Loucy (cell line): ENCODE measurements around the gene TTC29.

Experiments used
- H2AFZ ChIP-seq: fragments of 200-600 bp; sonication (generic); 2 replicates; pipeline ENCODE4 v1.6.0; 2016; ENCODE audit warnings: antibody characterized with exemption, mild to moderate bottlenecking, low read length, moderate library complexity
- H3F3A ChIP-seq: fragments of 200-600 bp; 2 replicates; pipeline ENCODE4 v1.6.0; 2016; ENCODE audit warnings: antibody characterized with exemption, low read depth, mild to moderate bottlenecking
- H3K27me3 ChIP-seq: fragments of 200-600 bp; sonication (generic); 2 replicates; pipeline ENCODE4 v1.6.1; 2014; ENCODE audit warnings: low read length, mild to moderate bottlenecking; ENCODE audit not compliant: insufficient read depth, poor library complexity, severe bottlenecking
- H3K36me3 ChIP-seq: fragments of 200-600 bp; sonication (generic); 2 replicates; pipeline ENCODE4 v1.6.1; 2016; ENCODE audit warnings: low read length; ENCODE audit not compliant: insufficient read depth
- H3K4me1 ChIP-seq: fragments of 200-600 bp; sonication (generic); 2 replicates; pipeline ENCODE4 v1.5.1; 2014; ENCODE audit warnings: low read length, mild to moderate bottlenecking; ENCODE audit not compliant: insufficient read depth, poor library complexity, severe bottlenecking
- H3K4me2 ChIP-seq: fragments of 200-600 bp; sonication (generic); 2 replicates; pipeline ENCODE4 v1.6.0; 2014; ENCODE audit warnings: antibody characterized with exemption, low read length, low read depth, mild to moderate bottlenecking; ENCODE audit not compliant: poor library complexity, severe bottlenecking
- H3K4me3 ChIP-seq: fragments of 200-600 bp; sonication (generic); 2 replicates; pipeline ENCODE4 v1.5.1; 2014; ENCODE audit warnings: low read length, mild to moderate bottlenecking, mixed read lengths; ENCODE audit not compliant: poor library complexity, severe bottlenecking
- H3K79me2 ChIP-seq: fragments of 200-600 bp; sonication (generic); 2 replicates; pipeline ENCODE4 v1.6.1; 2014; ENCODE audit warnings: low read length; ENCODE audit not compliant: insufficient read depth
- H3K9ac ChIP-seq: fragments of 200-600 bp; sonication (generic); 2 replicates; pipeline ENCODE4 v1.6.0; 2014; ENCODE audit warnings: mild to moderate bottlenecking, low read depth, low read length, moderate library complexity; ENCODE audit not compliant: poor library complexity, severe bottlenecking
- H3K9me2 ChIP-seq: fragments of 200-600 bp; sonication (generic); replicated peaks from 2 replicates; pipeline ENCODE4 v1.6.1; 2016; ENCODE audit warnings: low read depth, low read length, mixed read lengths
- H3K9me3 ChIP-seq: fragments of 200-600 bp; sonication (generic); 2 replicates; pipeline ENCODE4 v1.6.1; 2014; ENCODE audit warnings: mild to moderate bottlenecking, antibody characterized with exemption, low read length, low read depth; ENCODE audit not compliant: insufficient read depth
- H4K20me1 ChIP-seq: fragments of 200-600 bp; sonication (generic); 2 replicates; pipeline ENCODE4 v1.6.0; 2014; ENCODE audit warnings: antibody characterized with exemption, low read length, mild to moderate bottlenecking; ENCODE audit not compliant: insufficient read depth, poor library complexity, severe bottlenecking
- EZH2phosphoT487 ChIP-seq: fragments of 200-600 bp; IDR thresholded peaks from 2 replicates; pipeline ENCODE4 v1.6.1; 2018; ENCODE audit warnings: antibody characterized with exemption, mild to moderate bottlenecking, moderate library complexity, borderline replicate concordance
- TF ChIP-seq, protein P1 (sequence below): fragments of 200-600 bp; sonication (generic); conservative IDR thresholded peaks from 2 replicates; pipeline ENCODE4 v1.5.1; 2014; ENCODE audit warnings: mild to moderate bottlenecking, antibody characterized with exemption, low read length

Gene TTC29, protein sequence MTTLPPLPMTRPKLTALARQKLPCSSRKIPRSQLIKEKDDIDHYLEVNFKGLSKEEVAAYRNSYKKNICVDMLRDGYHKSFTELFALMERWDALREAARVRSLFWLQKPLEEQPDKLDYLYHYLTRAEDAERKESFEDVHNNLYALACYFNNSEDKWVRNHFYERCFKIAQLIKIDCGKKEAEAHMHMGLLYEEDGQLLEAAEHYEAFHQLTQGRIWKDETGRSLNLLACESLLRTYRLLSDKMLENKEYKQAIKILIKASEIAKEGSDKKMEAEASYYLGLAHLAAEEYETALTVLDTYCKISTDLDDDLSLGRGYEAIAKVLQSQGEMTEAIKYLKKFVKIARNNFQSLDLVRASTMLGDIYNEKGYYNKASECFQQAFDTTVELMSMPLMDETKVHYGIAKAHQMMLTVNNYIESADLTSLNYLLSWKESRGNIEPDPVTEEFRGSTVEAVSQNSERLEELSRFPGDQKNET

DNA sequence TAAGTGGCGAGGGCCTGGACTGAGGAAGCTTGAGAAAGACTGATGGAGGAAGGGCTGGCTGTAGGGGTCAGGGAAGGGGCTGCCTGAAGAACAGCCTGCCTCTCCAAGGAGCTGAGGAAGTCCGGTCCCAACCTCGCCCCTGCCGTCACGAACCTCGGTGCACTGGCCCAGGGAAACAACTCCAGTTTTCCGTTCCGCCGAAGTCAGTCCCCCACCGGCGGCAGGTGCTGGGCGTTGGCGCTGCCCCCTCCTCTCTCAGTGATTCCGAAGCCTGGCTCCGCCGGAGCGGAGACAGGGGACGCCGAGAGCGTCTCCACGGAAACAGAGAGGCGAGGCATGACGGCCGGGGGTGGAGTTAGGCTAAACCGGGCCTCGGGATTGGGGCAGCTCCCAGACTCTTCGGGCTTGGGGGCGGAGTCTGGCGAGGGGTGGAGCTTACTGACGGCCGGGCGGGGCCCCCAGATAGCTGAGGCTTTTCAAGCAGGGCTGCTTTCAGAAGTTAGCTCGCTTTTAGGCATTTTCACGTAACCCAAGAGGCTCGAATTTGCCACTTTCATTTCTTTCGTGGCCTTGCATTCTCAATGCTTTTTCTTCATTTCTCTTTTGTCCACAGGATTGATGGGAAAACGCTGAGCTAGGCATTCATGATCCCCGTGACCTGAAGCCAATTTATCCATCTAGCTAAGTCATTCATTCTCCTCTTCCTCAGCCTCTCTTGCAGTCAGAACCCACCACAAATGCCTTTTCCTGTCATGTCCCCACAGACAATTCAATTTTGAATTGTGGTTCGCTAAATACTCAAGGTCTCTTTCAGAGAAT is at the start of gene TTC29:
Gene TTC29 (minus strand): TSS at position 309 of the 819 bp plus-strand sequence. CDS start 5,969 bp downstream, outside the sequence.
- no peaks in the 10 kb centered on the region for H3K9me2 ChIP-seq
- no peaks in the 10 kb centered on the region for H3K79me2 ChIP-seq
- no peaks in the 10 kb centered on the region for H3K36me3 ChIP-seq
- H3K9me3 ChIP-seq = no peaks in the 10 kb centered on the region
- no peaks in the 10 kb centered on the region for H4K20me1 ChIP-seq
- peaks cover 27% of the 10 kb centered on the region for H3K4me1 ChIP-seq
- H3K4me2 ChIP-seq = no peak within 1 kb of the TSS
- no peaks in the 10 kb centered on the region for H3K27me3 ChIP-seq
- no peaks in the 10 kb centered on the region for H3F3A ChIP-seq
- H2AFZ ChIP-seq = peak within 1 kb of the TSS; percentile 52
- TF ChIP-seq, protein P1, sequence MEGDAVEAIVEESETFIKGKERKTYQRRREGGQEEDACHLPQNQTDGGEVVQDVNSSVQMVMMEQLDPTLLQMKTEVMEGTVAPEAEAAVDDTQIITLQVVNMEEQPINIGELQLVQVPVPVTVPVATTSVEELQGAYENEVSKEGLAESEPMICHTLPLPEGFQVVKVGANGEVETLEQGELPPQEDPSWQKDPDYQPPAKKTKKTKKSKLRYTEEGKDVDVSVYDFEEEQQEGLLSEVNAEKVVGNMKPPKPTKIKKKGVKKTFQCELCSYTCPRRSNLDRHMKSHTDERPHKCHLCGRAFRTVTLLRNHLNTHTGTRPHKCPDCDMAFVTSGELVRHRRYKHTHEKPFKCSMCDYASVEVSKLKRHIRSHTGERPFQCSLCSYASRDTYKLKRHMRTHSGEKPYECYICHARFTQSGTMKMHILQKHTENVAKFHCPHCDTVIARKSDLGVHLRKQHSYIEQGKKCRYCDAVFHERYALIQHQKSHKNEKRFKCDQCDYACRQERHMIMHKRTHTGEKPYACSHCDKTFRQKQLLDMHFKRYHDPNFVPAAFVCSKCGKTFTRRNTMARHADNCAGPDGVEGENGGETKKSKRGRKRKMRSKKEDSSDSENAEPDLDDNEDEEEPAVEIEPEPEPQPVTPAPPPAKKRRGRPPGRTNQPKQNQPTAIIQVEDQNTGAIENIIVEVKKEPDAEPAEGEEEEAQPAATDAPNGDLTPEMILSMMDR = no peak
- TF ChIP-seq EZH2phosphoT487 = no peak
- H3K9ac ChIP-seq = no peak within 1 kb of the TSS
- H3K4me3 ChIP-seq = no peak within 1 kb of the TSS

DNA sequence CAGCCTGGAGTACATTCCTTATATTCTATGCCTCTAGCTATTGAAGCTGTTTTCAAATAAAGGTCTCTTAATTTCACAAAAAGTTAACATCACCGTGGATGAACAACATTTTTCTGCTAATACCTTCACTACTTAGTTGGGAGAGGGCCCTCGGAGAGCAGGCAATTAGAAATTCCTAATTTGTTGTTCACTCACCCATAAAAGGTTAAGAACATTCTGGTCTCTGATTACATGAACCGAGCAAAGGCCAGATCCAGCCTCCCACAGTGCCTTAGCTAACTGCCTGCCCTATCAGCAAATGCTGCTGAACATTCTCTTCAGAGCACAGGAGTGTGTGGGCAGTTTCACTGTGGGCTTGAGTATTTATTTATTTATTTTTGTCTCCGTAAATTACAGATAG is 36.0 kb upstream of the TTC29 start:
- no peaks in the 10 kb centered on the region for H3K36me3 ChIP-seq
- H3K9me3 ChIP-seq = no peaks in the 10 kb centered on the region
- H3K27me3 ChIP-seq = no peaks in the 10 kb centered on the region
- H3K79me2 ChIP-seq = no peaks in the 10 kb centered on the region
- H3K4me2 ChIP-seq = no peak overlapping the region
- H3K9me2 ChIP-seq = no peaks in the 10 kb centered on the region
- H3K4me1 ChIP-seq = peaks cover 9% of the 10 kb centered on the region
- no peak overlapping the region for H3K9ac ChIP-seq
- H4K20me1 ChIP-seq = no peaks in the 10 kb centered on the region
- no peak overlapping the region for H2AFZ ChIP-seq
- H3F3A ChIP-seq = no peaks in the 10 kb centered on the region
- no peak for TF ChIP-seq EZH2phosphoT487
- TF ChIP-seq, protein P1 = no peak
- no peak overlapping the region for H3K4me3 ChIP-seq

DNA sequence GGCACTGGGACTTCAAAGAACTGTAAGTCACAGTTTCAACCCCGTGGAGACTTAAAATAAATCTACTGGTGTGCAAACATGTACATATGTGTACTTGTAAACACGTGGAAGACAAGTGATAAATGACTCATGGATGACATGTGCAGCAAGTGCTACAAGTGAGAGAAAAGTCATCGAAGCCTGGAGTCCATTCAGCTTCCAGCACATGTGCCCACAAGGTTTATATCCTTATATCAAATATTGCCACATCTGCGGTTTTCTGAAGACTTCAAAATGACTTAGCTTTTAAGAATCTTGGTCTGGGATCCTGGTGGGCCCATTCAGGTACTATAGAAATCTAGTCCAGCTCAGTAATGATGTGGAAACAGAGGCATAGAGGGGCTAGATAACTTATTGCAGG is 33.0 kb upstream of the TTC29 start:
- H3K4me2 ChIP-seq = no peak overlapping the region
- H3K4me3 ChIP-seq = no peak overlapping the region
- no peak for TF ChIP-seq EZH2phosphoT487
- TF ChIP-seq, protein P1 = no peak

More for the DNA sequence above, 33.0 kb upstream of the TTC29 start:
- H2AFZ ChIP-seq = no peak overlapping the region
- no peaks in the 10 kb centered on the region for H3K36me3 ChIP-seq
- no peaks in the 10 kb centered on the region for H4K20me1 ChIP-seq
- peaks cover 6% of the 10 kb centered on the region; the same call in 1 of the 2 replicates for H3F3A ChIP-seq
- H3K4me1 ChIP-seq = peaks cover 33% of the 10 kb centered on the region
- no peaks in the 10 kb centered on the region for H3K27me3 ChIP-seq
- no peaks in the 10 kb centered on the region for H3K79me2 ChIP-seq
- no peak overlapping the region for H3K9ac ChIP-seq
- no peaks in the 10 kb centered on the region for H3K9me3 ChIP-seq
- no peaks in the 10 kb centered on the region for H3K9me2 ChIP-seq
